OCI-LY1 (cell line): ENCODE data around the gene IFITM5.
"Not testable (repeated sequence)": the region's sequence is repeated elsewhere in the genome, so short reads cannot be mapped to it uniquely, and the experiment has no call there.

Experiments
- H2AFZ ChIP-seq: fragments of 200-600 bp; sonication (generic), shearing (Covaris generic); 2 replicates; pipeline ENCODE4 v1.6.0; 2014; ENCODE audit warnings: antibody characterized with exemption, mild to moderate bottlenecking, low read length
- H3F3A ChIP-seq: fragments of 200-600 bp; sonication (generic), shearing (Covaris generic); 2 replicates; pipeline ENCODE4 v1.6.0; 2014; ENCODE audit warnings: mild to moderate bottlenecking, antibody characterized with exemption, low read length, moderate library complexity; ENCODE audit not compliant: insufficient read depth
- H3K27ac ChIP-seq: fragments of 200-600 bp; sonication (generic); 2 replicates; pipeline ENCODE4 v1.5.1; 2014; ENCODE audit warnings: low read length, mixed run types, mild to moderate bottlenecking, low read depth; ENCODE audit not compliant: poor library complexity, severe bottlenecking
- H3K27me3 ChIP-seq: fragments of 200-600 bp; sonication (generic); 2 replicates; pipeline ENCODE4 v1.6.0; 2014; ENCODE audit warnings: antibody characterized with exemption, mild to moderate bottlenecking, low read length, moderate library complexity; ENCODE audit not compliant: insufficient read depth
- H3K36me3 ChIP-seq: fragments of 200-600 bp; sonication (generic); 2 replicates; pipeline ENCODE4 v1.6.1; 2014; ENCODE audit warnings: mild to moderate bottlenecking, antibody characterized with exemption, low read length, moderate library complexity, mixed read lengths; ENCODE audit not compliant: insufficient read depth
- H3K4me1 ChIP-seq: fragments of 200-600 bp; sonication (generic); 2 replicates; pipeline ENCODE4 v1.5.1; 2014; ENCODE audit warnings: mild to moderate bottlenecking, low read length, moderate library complexity; ENCODE audit not compliant: insufficient read depth, severe bottlenecking
- H3K4me2 ChIP-seq: fragments of 200-600 bp; sonication (generic), shearing (Covaris generic); 2 replicates; pipeline ENCODE4 v1.6.1; 2014; ENCODE audit warnings: low read length
- H3K4me3 ChIP-seq: fragments of 200-600 bp; sonication (generic); 2 replicates; pipeline ENCODE4 v1.5.1; 2014; ENCODE audit warnings: low read length, low read depth, mild to moderate bottlenecking, mixed read lengths; ENCODE audit not compliant: poor library complexity, severe bottlenecking
- H3K79me2 ChIP-seq: fragments of 200-600 bp; shearing (Covaris generic); 2 replicates; pipeline ENCODE4 v1.6.1; 2016; ENCODE audit warnings: mixed run types, low read length, mixed read lengths; ENCODE audit not compliant: insufficient read depth
- H3K9ac ChIP-seq: fragments of 200-600 bp; sonication (generic), shearing (Covaris generic); 2 replicates; pipeline ENCODE4 v1.6.1; 2014; ENCODE audit warnings: mild to moderate bottlenecking, low read length, mixed read lengths
- H3K9me2 ChIP-seq: fragments of 200-600 bp; sonication (generic), shearing (Covaris generic); 2 replicates; pipeline ENCODE4 v1.6.1; 2014; ENCODE audit warnings: low read depth, mild to moderate bottlenecking, low read length, mixed read lengths
- H3K9me3 ChIP-seq: fragments of 200-600 bp; shearing (Covaris generic); 2 replicates; pipeline ENCODE4 v1.6.1; 2014; ENCODE audit warnings: low read length, mixed read lengths
- H4K20me1 ChIP-seq: fragments of 200-600 bp; sonication (generic), shearing (Covaris generic); 2 replicates; pipeline ENCODE4 v1.6.0; 2016; ENCODE audit warnings: mild to moderate bottlenecking, low read length; ENCODE audit not compliant: insufficient read depth
- EZH2 ChIP-seq: fragments of 200-600 bp; sonication (generic), shearing (Covaris generic); IDR thresholded peaks from 2 replicates; pipeline ENCODE4 v1.8.0; 2017; ENCODE audit warnings: borderline replicate concordance, mixed run types, mild to moderate bottlenecking, antibody characterized with exemption, low read length, moderate library complexity, mixed read lengths
- TF ChIP-seq, protein P1 (sequence below): fragments of 200-600 bp; sonication (generic), shearing (Covaris generic); IDR thresholded peaks from 2 replicates; pipeline ENCODE4 v1.5.1; 2017; ENCODE audit warnings: mild to moderate bottlenecking, antibody characterized with exemption, low read length, moderate library complexity, mixed read lengths

IFITM5 gene

DNA sequence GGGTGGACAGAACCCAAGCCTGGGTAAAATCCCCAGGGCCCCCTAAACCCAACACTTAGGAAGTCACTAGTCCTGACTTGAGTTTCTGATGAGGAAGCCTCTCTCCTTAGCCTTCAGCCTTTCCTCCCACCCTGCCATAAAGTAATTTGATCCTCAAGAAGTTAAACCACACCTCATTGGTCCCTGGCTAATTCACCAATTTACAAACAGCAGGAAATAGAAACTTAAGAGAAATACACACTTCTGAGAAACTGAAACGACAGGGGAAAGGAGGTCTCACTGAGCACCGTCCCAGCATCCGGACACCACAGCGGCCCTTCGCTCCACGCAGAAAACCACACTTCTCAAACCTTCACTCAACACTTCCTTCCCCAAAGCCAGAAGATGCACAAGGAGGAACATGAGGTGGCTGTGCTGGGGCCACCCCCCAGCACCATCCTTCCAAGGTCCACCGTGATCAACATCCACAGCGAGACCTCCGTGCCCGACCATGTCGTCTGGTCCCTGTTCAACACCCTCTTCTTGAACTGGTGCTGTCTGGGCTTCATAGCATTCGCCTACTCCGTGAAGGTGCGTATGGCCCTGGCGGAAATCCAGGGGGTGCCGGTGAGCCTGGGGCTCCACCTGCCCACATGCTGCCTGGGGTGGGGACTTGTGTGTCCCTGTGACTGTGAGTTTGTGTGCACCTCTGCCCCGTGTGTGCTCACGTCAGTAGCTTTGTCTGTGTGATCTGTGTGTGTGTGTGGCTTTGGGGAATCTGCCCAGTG lies 14.6 kb upstream of the IFITM5 start, which contains the start of gene IFITM1:
TSS of gene IFITM1 (plus strand) at position 254 of the 767 bp plus-strand sequence. CDS start at position 385, 131 bp downstream.
- Histone ChIP-seq H2AFZ (no peak within 1 kb of the TSS), H3K4me3 (no peak within 1 kb of the TSS), H3K79me2 (no peaks in the 10 kb centered on the region)

DNA sequence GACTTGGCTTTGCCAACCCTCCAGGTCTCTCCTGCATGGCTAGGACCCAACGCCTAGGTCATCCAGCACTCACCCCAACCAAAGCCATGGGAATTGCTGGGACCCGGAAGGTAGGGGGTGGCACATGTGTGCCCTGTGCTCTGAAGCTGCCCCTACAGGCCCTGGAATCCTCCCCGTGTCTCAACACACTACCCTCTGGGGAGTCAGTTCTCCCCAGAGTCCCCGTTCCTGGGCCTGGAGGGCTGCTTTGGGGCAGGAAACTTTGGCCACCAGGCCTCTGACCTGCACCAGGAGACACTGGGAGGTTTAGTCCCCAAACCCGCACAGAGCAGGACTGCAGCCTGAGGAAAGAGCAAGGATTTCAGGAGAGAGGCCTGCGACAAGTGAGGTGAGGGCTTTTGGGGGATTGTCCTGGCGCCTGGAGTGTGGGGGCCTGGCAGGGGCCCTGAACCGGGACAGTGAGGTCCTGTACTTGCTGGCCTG lies 14.0 kb upstream of the IFITM5 start:
- H3K27ac ChIP-seq, result no peak overlapping the region
- no peak overlapping the region for H2AFZ ChIP-seq
- H3F3A ChIP-seq, result no peaks in the 10 kb centered on the region
- H3K4me3 ChIP-seq, result no peak overlapping the region
- no peaks in the 10 kb centered on the region for H3K9me3 ChIP-seq
- peaks cover 9% of the 10 kb centered on the region for H3K4me1 ChIP-seq
- H3K36me3 ChIP-seq, result no peaks in the 10 kb centered on the region
- H3K9me2 ChIP-seq, result no peaks in the 10 kb centered on the region
- TF ChIP-seq, protein P1, sequence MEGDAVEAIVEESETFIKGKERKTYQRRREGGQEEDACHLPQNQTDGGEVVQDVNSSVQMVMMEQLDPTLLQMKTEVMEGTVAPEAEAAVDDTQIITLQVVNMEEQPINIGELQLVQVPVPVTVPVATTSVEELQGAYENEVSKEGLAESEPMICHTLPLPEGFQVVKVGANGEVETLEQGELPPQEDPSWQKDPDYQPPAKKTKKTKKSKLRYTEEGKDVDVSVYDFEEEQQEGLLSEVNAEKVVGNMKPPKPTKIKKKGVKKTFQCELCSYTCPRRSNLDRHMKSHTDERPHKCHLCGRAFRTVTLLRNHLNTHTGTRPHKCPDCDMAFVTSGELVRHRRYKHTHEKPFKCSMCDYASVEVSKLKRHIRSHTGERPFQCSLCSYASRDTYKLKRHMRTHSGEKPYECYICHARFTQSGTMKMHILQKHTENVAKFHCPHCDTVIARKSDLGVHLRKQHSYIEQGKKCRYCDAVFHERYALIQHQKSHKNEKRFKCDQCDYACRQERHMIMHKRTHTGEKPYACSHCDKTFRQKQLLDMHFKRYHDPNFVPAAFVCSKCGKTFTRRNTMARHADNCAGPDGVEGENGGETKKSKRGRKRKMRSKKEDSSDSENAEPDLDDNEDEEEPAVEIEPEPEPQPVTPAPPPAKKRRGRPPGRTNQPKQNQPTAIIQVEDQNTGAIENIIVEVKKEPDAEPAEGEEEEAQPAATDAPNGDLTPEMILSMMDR, result no peak
- TF ChIP-seq EZH2, result no peak
- H4K20me1 ChIP-seq, result no peaks in the 10 kb centered on the region
- H3K27me3 ChIP-seq, result peaks cover 10% of the 10 kb centered on the region
- H3K79me2 ChIP-seq, result no peaks in the 10 kb centered on the region
- H3K4me2 ChIP-seq, result no peak overlapping the region
- no peak overlapping the region for H3K9ac ChIP-seq

More for the DNA sequence above, 14.6 kb upstream of the IFITM5 start, which contains the start of gene IFITM1:
- Histone ChIP-seq H3K9ac (no peak within 1 kb of the TSS), H3K36me3 (no peaks in the 10 kb centered on the region), H3K4me1 (peaks cover 8% of the 10 kb centered on the region), H3K27ac (no peak within 1 kb of the TSS), H3K4me2 (peak within 1 kb of the TSS; percentile 30; the same call in 1 of the 2 replicates), H3K9me2 (no peaks in the 10 kb centered on the region), H3K9me3 (no peaks in the 10 kb centered on the region), H4K20me1 (no peaks in the 10 kb centered on the region), H3F3A (no peaks in the 10 kb centered on the region), H3K27me3 (peaks cover 10% of the 10 kb centered on the region)
- TF ChIP-seq EZH2, result no peak
- TF ChIP-seq, protein P1, result no peak

DNA sequence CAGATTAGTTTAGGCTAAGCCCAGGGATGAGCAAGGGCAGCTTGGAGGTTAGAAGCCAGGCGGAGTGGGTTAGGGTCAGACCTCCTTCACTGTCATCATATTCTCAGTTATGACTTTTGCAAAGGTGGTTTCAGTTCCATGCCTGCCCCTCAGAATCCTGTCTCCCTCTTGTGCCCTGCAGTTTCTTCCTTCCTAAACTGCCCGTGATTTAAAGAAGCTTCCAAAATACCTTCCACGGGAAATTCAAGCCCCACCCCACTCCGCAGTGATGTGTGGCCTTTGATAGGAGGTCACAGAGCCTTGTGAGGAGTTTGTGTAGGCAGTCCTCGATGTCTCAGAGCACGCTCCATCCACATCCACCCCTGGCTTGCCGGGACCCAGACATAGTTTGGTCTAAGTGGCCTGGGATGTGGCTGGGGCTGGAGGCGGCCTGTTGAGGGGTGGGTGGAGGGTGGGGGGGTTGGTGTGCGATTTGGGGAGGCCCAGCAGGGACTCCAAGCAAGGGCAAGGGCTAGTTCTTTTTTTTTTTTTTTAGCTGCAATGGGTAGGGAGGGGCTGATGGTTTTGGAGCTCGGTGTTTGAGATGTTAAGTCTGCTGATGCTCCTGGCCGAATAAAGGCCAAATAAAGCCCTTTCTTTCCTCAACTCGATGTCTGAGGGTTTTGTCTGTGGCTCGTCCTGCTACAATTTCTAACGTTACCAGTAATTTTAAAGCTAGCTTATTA lies 12.9 kb upstream of the IFITM5 start:
- Histone ChIP-seq H3K79me2 (no peaks in the 10 kb centered on the region), H3K9ac (no peak overlapping the region)

DNA sequence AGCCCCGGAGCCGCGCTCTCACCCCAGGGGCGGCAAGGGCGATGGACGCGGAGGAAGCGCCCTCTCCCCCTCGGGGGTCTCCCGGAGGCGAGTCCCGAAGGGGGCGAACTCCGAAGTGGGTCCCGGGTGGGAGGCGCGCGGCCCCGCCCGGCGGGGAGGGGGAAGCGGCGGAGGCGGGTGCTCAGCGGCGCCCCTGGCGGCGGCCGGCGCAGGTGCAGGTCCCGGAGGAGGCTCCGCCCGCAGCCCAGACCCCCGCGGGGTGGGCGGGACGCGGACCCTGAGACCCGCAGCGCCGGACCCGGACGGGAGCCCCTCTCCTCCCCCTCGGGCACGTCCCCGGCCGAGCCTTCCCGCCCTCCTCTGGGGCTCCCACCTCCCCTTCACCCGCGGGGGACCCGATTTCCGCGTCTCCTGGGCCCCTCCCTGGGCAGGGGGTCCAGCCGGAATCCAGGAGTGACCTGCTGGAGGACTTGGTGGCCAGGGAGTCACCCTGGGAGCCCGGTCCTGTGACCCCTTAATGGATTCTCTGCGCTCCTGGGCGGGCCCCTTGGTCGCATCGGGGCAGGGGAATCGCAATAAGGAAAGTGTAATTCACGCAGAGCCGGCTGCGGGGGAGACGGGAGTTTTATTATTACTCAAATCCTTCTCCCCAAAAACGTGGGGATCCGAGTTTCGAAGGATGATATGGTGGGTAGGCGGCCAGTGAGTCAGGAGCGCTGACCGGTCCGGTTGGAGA lies 11.9 kb upstream of the IFITM5 start:
- not testable (repeated sequence) for H4K20me1 ChIP-seq, H3K9me3 ChIP-seq, H3K27ac ChIP-seq, H3K9ac ChIP-seq, H3K27me3 ChIP-seq, H3K79me2 ChIP-seq, H2AFZ ChIP-seq, H3K4me2 ChIP-seq, H3K9me2 ChIP-seq, H3F3A ChIP-seq, H3K4me3 ChIP-seq, H3K36me3 ChIP-seq
- peaks cover 16% of the 10 kb centered on the region for H3K4me1 ChIP-seq

More for the DNA sequence above, 12.9 kb upstream of the IFITM5 start:
- Histone ChIP-seq H3K4me2 (no peak overlapping the region), H2AFZ (no peak overlapping the region), H3K27me3 (peaks cover 10% of the 10 kb centered on the region), H3K4me3 (no peak overlapping the region), H3K36me3 (no peaks in the 10 kb centered on the region), H4K20me1 (no peaks in the 10 kb centered on the region), H3K9me2 (no peaks in the 10 kb centered on the region), H3K27ac (no peak overlapping the region), H3K4me1 (peaks cover 16% of the 10 kb centered on the region), H3K9me3 (no peaks in the 10 kb centered on the region), H3F3A (no peaks in the 10 kb centered on the region)
- TF ChIP-seq, protein P1, result no peak
- TF ChIP-seq EZH2, result no peak
